Kidney capillary endothelial cell (primary cell): ENCODE data around the gene GPN3.
"Not testable (repeated sequence)": the region's sequence is repeated elsewhere in the genome, so short reads cannot be mapped to it uniquely, and the experiment has no call there.

Source experiments
- DNase-seq: peaks from one replicate; pipeline ENCODE4 v3.0.0-alpha.2; 2018; ENCODE audit warnings: low spot score

Gene GPN3

GRCh38 chr12:110444455-110444854 lies 23.6 kb downstream of the GPN3 start:
- no peak for DNase-seq

- peak; percentile 16 for DNase-seq
Observed at GRCh38 chr12:110436231-110436630, 31.8 kb downstream of the GPN3 start.

GRCh38 chr12:110431957-110432587 lies 36.0 kb downstream of the GPN3 start:
- DNase-seq: no peak

DNA sequence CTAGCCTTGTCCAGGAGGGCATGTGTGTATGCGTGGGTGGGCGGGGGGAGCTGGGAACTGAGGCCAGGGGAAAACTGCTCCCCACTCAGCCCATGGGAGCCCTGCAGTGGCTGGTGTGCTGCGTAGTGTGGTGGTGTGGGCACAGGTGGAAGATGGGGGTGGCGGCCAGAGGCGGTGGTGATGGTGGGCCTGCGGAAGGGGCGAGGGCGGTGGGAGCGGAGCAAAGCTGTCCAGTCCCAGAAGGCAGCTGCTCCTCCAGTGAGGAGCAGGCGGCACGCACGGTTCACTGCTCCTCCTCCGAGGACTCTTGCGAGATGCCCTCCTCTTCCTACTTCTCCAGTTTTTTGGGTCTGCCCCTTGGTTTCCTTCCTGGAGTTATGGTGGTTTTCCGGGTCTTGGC lies 38.4 kb downstream of the GPN3 start:
- DNase-seq: not testable (repeated sequence)

- no peak for DNase-seq
Observed at GRCh38 chr12:110426406-110426805, 41.7 kb downstream of the GPN3 start.

DNA sequence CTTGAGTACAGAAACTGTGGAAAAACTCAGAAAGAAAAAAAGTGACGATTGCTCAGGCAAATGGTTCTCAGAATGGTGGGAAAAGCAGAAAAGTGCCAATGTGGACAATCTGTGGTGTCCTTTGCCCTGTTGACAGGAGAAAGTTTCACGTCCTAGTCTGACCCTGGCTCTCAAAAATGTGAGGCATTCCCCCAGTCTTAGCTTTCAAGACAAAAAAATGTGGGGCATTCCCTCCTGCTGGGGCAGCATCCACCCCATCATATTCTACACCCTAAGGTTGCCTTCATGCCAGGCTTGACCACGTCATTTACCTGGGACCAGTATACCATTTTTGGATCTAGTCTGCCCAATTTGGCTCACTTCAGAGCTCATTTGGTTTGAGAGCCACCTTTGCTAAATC lies 43.8 kb downstream of the GPN3 start:
- no peak for DNase-seq

- DNase-seq: no peak
Observed at GRCh38 chr12:110421701-110422100, 46.4 kb downstream of the GPN3 start.

- DNase-seq: no peak
Observed at GRCh38 chr12:110421159-110421661, 46.8 kb downstream of the GPN3 start.

- not testable (repeated sequence) for DNase-seq
Observed at GRCh38 chr12:110420644-110421043, 47.4 kb downstream of the GPN3 start.

DNA sequence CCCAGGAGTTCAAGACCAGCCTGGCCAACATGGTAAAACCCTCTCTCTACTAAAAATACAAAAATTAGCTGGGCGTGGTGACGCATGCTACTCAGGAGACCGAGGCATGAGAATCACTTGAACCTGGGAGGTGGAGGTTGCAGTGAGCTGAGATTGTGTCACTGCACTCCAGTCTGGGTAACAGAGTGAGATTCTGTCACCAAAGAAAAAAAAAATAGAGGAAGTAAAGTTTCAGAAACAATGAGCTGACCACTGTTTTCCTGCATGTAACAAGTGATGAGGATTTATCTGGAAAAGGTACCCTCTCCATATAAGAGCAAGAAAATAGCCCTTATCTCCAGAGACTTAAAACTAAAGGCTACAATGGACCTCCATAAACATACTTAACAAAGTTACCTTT lies 50.9 kb downstream of the GPN3 start:
- not testable (repeated sequence) for DNase-seq

- not testable (repeated sequence) for DNase-seq
Observed at GRCh38 chr12:110410086-110410485, 58.0 kb downstream of the GPN3 start.

DNA sequence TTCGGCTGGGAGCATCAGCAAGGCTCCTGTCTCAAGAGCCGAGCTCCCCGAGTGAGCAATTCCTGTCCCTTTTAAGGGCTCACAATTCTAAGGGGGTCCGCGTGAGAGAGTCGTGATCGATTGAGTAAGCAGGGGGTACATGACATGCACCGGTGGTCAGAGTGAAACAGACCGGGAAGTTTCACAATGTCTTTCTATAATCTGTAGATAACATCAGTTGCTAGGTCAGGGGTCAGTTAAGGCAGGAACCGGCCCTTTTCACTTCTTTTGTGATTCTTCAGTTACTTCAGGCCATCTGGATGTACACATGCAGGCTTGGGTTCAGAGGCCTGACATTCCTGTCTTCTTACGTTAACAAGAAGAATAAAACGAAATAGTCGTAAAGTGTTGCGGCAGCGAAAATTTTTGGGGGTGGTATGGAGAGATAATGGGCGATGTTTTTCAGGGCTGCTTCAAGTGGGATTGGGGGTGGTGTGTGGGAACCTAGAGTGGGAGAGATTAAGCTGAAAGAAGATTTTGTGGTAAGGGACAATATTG lies 62.9 kb downstream of the GPN3 start:
- not testable (repeated sequence) for DNase-seq

GRCh38 chr12:110403976-110404682 lies 63.9 kb downstream of the GPN3 start:
- DNase-seq: peak; percentile 73

DNA sequence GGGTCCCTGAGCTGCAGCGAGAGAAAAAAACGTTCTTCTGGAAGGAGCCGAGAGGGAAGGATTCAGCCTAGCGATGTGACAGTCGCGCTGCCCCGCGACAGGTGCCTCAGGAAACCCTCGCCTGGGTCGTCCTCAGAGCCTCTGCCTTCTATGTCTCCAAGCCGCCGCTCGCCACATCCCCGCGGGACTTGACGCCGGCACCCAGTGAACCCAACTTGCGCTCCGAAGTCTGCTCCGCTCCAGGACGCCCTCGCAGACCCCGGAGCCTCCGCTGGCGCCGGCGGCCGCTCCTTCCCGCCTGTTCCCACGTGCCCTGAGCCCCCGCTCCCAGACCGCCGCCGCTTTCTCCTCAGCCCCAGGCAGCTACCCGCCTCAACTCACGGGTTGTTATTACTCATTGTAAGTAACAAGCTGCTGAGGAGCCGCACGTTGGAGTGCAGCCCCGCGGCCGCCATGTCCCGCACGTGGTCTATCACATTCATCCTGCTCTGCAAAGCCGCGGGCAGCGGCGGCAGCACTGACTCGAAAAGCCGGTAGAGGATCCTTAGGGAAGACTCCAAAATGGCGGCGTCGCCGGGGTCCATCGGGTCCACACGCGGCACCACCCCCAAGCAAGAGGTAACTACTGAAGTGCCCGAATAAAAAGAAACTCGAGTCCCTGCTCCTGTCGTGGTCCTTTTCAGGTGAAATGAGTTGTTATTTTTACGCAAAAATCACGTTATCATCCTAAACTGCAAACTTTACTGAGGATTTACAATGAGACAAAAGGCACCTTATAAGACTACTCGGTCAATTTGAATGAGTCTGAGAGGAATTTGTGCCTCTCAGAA lies 64.7 kb downstream of the GPN3 start, which contains the start of gene ANAPC7:
Gene ANAPC7, minus strand, starts transcription at position 563 of the 830 bp plus-strand sequence. Its CDS starts 81 bp downstream, at position 482.
- peak; percentile 88 for DNase-seq
